GM18870 (cell line): ENCODE measurements around the gene ACADL.

Source experiments
- ATAC-seq: cut with Tn5 transposase; IDR thresholded peaks from one replicate; pipeline ENCODE4 v1.9.1; 2021; ENCODE audit warnings: moderate library complexity; ENCODE audit not compliant: unreplicated experiment

The ACADL gene

GRCh38 chr2:210224941-210225672, at the start of gene ACADL:
Gene ACADL, minus strand, starts transcription at chr2:210225447. Its CDS starts 184 bp downstream, at chr2:210225263.
- no peak for ATAC-seq

- no peak for ATAC-seq
Observed at GRCh38 chr2:210271300-210271699, 46.1 kb upstream of the ACADL start.

GRCh38 chr2:210269148-210269547, 43.9 kb upstream of the ACADL start:
- ATAC-seq, result no peak

GRCh38 chr2:210268281-210268680, 43.0 kb upstream of the ACADL start:
- peak; percentile 48 for ATAC-seq

- ATAC-seq, result peak; percentile 52
Observed at GRCh38 chr2:210267698-210268097, 42.5 kb upstream of the ACADL start.

- no peak for ATAC-seq
Observed at GRCh38 chr2:210264282-210264681, 39.0 kb upstream of the ACADL start.

- no peak for ATAC-seq
Observed at GRCh38 chr2:210263841-210264240, 38.6 kb upstream of the ACADL start.

GRCh38 chr2:210262036-210262435, 36.8 kb upstream of the ACADL start:
- no peak for ATAC-seq

GRCh38 chr2:210259687-210260086, 34.4 kb upstream of the ACADL start:
- ATAC-seq, result no peak

GRCh38 chr2:210252699-210253606, 27.7 kb upstream of the ACADL start:
- no peak for ATAC-seq

GRCh38 chr2:210250622-210251021, 25.4 kb upstream of the ACADL start:
- no peak for ATAC-seq

- ATAC-seq, result no peak
Observed at GRCh38 chr2:210233487-210233886, 8.2 kb upstream of the ACADL start.

- ATAC-seq, result no peak
Observed at GRCh38 chr2:210230984-210231383, 5.7 kb upstream of the ACADL start.

- ATAC-seq, result no peak
Observed at GRCh38 chr2:210230518-210230917, 5.3 kb upstream of the ACADL start.

- no peak for ATAC-seq
Observed at GRCh38 chr2:210228586-210228985, 3.3 kb upstream of the ACADL start.

- ATAC-seq, result no peak
Observed at GRCh38 chr2:210227290-210228088, 2.2 kb upstream of the ACADL start.

GRCh38 chr2:210226223-210226622, 976 bp upstream of the ACADL start:
- ATAC-seq, result no peak

- no peak for ATAC-seq
Observed at GRCh38 chr2:210224591-210224940, 681 bp downstream of the ACADL start.

- no peak for ATAC-seq
Observed at GRCh38 chr2:210215120-210215519, 10.1 kb downstream of the ACADL start.

GRCh38 chr2:210210185-210210584, 15.1 kb downstream of the ACADL start:
- ATAC-seq, result no peak

- ATAC-seq, result no peak
Observed at GRCh38 chr2:210207929-210208328, 17.3 kb downstream of the ACADL start.
